ENCODE measurements around the gene TMC2. TPM values are rescaled to one million over a fixed set of nuclear protein-coding genes. Genes with fewer than 3 reads are reported as not detected.
"Not testable (repeated sequence)": the region's sequence is repeated elsewhere in the genome, so short reads cannot be mapped to it uniquely, and the experiment has no call there.

The TMC2 gene
- total RNA-seq, 1 experiment from 2014 or later: not detected

DNA sequence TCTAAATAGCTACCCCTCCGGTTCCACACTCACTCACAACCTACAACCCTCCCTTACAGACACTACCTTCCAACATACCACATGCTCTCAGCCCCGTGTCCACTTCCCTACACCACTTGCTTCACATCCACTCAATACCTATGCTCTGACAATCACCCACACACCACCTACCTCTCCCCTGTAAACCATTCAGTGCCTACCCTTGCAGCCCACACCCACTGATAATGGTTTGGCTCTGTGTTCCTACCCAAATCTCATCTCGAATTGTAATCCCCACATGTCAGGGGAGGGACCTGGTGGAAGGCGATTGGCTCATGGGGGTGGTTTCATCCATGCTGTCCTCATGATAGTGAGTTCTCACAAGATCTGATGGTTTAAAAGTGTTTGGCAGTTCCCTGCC is 17.8 kb upstream of the TMC2 start:
- Mint-ChIP-seq H3K9me3 (ENCODE audit: unreplicated experiment) (no peaks in the 10 kb centered on the region), H3K4me3 (ENCODE audit: unreplicated experiment) (no peak overlapping the region), H3K4me1 (ENCODE audit: insufficient read depth, unreplicated experiment) (no peaks in the 10 kb centered on the region), H3K36me3 (ENCODE audit: insufficient read depth, unreplicated experiment) (no peaks in the 10 kb centered on the region), H3K27me3 (ENCODE audit: insufficient read depth, unreplicated experiment) (no peaks in the 10 kb centered on the region), H3K27ac (ENCODE audit: low read depth, unreplicated experiment) (no peak overlapping the region)
- BruUV-seq (replicated peaks): no TSS peak
- POLR2A ChIA-PET: interaction anchor here (0.8 to 1.0 kb wide), 2 partner anchors 9 to 134 kb away, joined by 3 to 9 read pairs; partner anchors contain the start of gene NOP56
- CTCF ChIA-PET: no interaction called here
- no peak for DNase-seq (ENCODE audit: unreplicated experiment)
- TF ChIP-seq, protein P1, sequence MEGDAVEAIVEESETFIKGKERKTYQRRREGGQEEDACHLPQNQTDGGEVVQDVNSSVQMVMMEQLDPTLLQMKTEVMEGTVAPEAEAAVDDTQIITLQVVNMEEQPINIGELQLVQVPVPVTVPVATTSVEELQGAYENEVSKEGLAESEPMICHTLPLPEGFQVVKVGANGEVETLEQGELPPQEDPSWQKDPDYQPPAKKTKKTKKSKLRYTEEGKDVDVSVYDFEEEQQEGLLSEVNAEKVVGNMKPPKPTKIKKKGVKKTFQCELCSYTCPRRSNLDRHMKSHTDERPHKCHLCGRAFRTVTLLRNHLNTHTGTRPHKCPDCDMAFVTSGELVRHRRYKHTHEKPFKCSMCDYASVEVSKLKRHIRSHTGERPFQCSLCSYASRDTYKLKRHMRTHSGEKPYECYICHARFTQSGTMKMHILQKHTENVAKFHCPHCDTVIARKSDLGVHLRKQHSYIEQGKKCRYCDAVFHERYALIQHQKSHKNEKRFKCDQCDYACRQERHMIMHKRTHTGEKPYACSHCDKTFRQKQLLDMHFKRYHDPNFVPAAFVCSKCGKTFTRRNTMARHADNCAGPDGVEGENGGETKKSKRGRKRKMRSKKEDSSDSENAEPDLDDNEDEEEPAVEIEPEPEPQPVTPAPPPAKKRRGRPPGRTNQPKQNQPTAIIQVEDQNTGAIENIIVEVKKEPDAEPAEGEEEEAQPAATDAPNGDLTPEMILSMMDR (IDR thresholded peaks at IDR 0.05; ENCODE audit: unreplicated experiment): no peak
- intact Hi-C loops (cut with micrococcal nuclease): no loop called here

DNA sequence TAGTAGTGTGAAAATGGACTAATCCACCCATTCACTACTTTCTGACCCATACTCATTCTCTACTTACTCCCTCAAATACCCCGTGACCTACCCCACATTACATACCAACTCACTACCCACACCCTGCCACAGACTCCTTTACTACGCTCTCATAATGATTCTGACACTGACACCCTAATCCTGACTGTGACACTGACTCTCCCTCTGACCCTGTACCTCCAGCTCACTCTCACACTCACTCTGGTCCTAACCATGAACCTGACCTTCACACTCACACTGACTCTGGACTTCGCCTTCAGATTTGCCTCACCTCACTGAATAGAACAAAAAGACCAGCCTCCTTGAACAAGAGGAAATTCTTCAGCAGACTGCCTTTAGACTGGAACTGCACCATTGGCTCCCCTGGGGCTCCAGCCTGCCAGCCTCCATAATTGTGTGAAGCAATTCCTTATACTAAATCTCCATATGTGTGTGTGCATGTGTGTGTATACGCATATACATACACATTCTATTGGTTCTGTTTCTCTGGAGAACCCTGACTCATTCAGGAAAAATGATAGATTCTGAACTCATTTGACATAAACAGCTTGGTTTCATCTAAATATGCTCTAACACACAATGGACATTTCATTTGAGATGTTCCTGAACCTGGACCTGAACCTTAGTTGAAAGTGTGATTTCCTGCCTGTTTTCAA is 17.1 kb upstream of the TMC2 start:
- ChIA-PET CTCF (interaction anchor here (0.6 to 1.6 kb wide), 3 partner anchors 43 to 1043 kb away, joined by 3 to 5 read pairs (median 3); no protein-coding TSS in a partner anchor), POLR2A (interaction anchor here (1.0 to 1.6 kb wide), 2 partner anchors 10 to 133 kb away, joined by 4 to 7 read pairs; partner anchors contain the start of gene NOP56)
- Mint-ChIP-seq H3K27ac (ENCODE audit: low read depth, unreplicated experiment) (no peak overlapping the region), H3K36me3 (ENCODE audit: insufficient read depth, unreplicated experiment) (no peaks in the 10 kb centered on the region), H3K4me3 (ENCODE audit: unreplicated experiment) (no peak overlapping the region), H3K27me3 (ENCODE audit: insufficient read depth, unreplicated experiment) (no peaks in the 10 kb centered on the region), H3K9me3 (ENCODE audit: unreplicated experiment) (no peaks in the 10 kb centered on the region), H3K4me1 (ENCODE audit: insufficient read depth, unreplicated experiment) (no peaks in the 10 kb centered on the region)
- TF ChIP-seq, protein P1 (IDR thresholded peaks at IDR 0.05; ENCODE audit: unreplicated experiment): no peak
- BruUV-seq (replicated peaks): no TSS peak
- DNase-seq (ENCODE audit: unreplicated experiment): no peak
- intact Hi-C loops (cut with micrococcal nuclease): no loop called here

DNA sequence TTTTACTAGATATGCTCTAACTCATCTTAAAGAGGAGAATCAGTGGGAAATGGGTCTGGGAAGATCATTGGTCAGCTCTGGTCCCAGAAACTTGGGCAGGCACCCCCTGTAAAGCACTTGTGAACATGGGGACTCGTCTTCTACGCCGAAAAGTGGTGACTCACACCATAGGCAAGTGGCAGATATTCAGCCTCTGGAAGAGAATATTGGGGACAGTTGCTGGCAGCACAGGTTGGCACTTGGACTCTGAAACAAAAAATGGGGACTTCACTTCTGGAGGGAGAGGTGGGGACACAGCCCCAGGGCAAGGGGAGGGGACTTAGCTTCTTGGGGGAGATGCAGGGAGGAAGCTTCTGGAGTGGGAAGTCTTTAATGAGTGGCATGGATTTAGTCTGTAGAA is 15.8 kb upstream of the TMC2 start:
- Mint-ChIP-seq H3K27me3 (ENCODE audit: insufficient read depth, unreplicated experiment) (no peaks in the 10 kb centered on the region), H3K36me3 (ENCODE audit: insufficient read depth, unreplicated experiment) (no peaks in the 10 kb centered on the region), H3K4me1 (ENCODE audit: insufficient read depth, unreplicated experiment) (no peaks in the 10 kb centered on the region), H3K9me3 (ENCODE audit: unreplicated experiment) (no peaks in the 10 kb centered on the region), H3K4me3 (ENCODE audit: unreplicated experiment) (no peak overlapping the region), H3K27ac (ENCODE audit: low read depth, unreplicated experiment) (no peak overlapping the region)
- BruUV-seq (replicated peaks): no TSS peak
- intact Hi-C loops (cut with micrococcal nuclease): no loop called here
- DNase-seq (ENCODE audit: unreplicated experiment): no peak
- CTCF ChIA-PET: interaction anchor here (0.6 to 5.4 kb wide), 9 partner anchors 7 to 1929 kb away, joined by 3 to 76 read pairs (median 3); no protein-coding TSS in a partner anchor
- POLR2A ChIA-PET: interaction anchor here (1.0 to 1.6 kb wide), 2 partner anchors 11 to 131 kb away, joined by 4 to 7 read pairs; partner anchors contain the start of gene NOP56
- TF ChIP-seq, protein P1 (IDR thresholded peaks at IDR 0.05; ENCODE audit: unreplicated experiment): no peak

DNA sequence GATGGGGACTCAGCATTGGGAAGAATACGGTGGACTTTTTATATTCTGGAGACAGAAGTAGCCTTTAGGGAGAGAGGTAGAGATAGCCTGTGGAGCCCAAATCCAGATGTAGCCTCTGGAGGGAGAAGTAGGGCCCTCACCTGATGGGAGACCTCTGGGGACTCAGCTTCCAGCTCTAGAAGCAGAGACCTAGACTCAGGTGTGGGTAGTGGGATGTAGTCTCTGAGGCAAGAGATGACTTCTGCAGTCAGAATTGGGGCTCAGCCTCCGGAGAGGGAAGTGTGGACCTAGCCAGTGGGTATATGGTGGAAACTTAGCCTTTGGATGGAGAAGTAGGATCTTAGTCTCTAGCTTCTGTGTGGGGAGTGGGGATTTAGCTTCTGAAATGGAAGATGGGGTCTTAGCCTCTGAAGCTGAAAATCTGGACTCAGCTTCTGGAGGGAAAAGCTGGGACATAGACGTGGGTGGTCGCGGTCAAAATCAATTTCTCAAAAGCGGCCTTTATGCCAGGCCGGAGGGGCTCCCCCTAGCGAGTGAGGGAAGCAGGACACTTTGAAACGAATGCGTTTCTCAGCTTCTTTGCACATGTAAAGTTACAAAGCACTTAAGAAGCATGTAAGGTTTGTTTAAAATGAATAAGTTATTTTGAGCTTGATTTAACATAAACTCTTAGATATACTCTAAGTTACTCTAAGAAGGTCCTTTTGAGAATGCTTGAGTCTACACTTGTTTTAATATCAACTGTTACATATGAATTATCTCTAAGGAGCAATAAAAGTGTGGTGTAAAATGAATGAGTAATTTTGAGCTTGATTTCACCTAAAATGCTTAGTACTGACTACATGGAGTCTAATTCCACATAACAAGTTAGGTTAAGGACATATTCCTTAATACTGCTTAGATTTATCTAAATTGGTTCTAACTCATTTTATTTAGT is 14.7 kb upstream of the TMC2 start:
- H3K27me3 Mint-ChIP-seq (ENCODE audit: insufficient read depth, unreplicated experiment): no peaks in the 10 kb centered on the region

DNA sequence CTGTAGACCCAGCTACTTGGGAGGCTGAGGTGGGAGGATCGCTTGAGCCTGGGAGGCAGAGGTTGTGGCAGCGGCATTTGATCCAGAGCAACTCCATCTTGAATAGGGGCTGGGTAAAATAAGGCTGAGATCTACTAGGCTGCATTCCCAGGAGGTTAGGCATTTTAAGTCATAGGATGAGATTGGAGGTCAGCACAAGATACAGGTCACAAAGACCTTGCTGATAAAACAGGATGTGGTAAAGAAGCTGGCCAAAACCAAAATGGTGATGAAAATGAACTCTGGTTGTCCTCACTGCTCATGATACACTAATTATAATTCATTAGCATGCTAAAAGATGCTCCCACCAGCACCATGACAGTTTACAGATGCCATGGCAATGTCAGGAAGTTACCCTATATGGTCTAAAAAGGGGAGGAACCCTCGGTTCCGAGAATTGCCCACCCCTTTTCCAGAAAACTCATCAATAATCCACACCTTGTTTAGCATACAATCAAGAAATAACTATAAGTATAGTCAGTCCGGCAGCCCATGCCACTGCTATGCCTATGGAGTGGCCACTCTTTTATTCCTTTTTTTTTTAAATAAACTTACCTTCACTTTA is 13.4 kb upstream of the TMC2 start:
- BruUV-seq (replicated peaks); intact Hi-C loops (cut with micrococcal nuclease); DNase-seq (ENCODE audit: unreplicated experiment); H3K27ac Mint-ChIP-seq (ENCODE audit: low read depth, unreplicated experiment); H3K4me1 Mint-ChIP-seq (ENCODE audit: insufficient read depth, unreplicated experiment); H3K36me3 Mint-ChIP-seq (ENCODE audit: insufficient read depth, unreplicated experiment); H3K4me3 Mint-ChIP-seq (ENCODE audit: unreplicated experiment); H3K9me3 Mint-ChIP-seq (ENCODE audit: unreplicated experiment): not testable (repeated sequence)
- CTCF ChIA-PET: interaction anchor here (0.6 to 5.4 kb wide), 35 partner anchors 8 to 538 kb away, joined by 3 to 76 read pairs (median 7); partner anchors contain the start of genes IDH3B, SNRPB, TMC2 and ZNF343
- POLR2A ChIA-PET: interaction anchor here (0.6 to 3.7 kb wide), 6 partner anchors 14 to 1029 kb away, joined by 3 to 24 read pairs (median 9); partner anchors contain the start of genes NOP56, SNRPB and ZNF343
- H3K27me3 Mint-ChIP-seq (ENCODE audit: insufficient read depth, unreplicated experiment): peaks cover 13% of the 10 kb centered on the region

More for the DNA sequence above, 14.7 kb upstream of the TMC2 start:
- Mint-ChIP-seq H3K4me3 (ENCODE audit: unreplicated experiment) (no peak overlapping the region), H3K9me3 (ENCODE audit: unreplicated experiment) (no peaks in the 10 kb centered on the region), H3K36me3 (ENCODE audit: insufficient read depth, unreplicated experiment) (no peaks in the 10 kb centered on the region), H3K4me1 (ENCODE audit: insufficient read depth, unreplicated experiment) (no peaks in the 10 kb centered on the region), H3K27ac (ENCODE audit: low read depth, unreplicated experiment) (no peak overlapping the region)
- peak; percentile 50 for DNase-seq (ENCODE audit: unreplicated experiment)
- POLR2A ChIA-PET: interaction anchor here (0.8 to 3.7 kb wide), 8 partner anchors 13 to 131 kb away, joined by 3 to 24 read pairs (median 6); partner anchors contain the start of genes NOP56, SNRPB and ZNF343
- TF ChIP-seq, protein P1 (IDR thresholded peaks at IDR 0.05; ENCODE audit: unreplicated experiment): peak; percentile 68
- intact Hi-C loops (cut with micrococcal nuclease): no loop called here
- BruUV-seq (replicated peaks): no TSS peak
- CTCF ChIA-PET: interaction anchor here (0.5 to 5.4 kb wide), 56 partner anchors 8 to 1930 kb away, joined by 3 to 76 read pairs (median 4); partner anchors contain the start of genes IDH3B, NOP56, SNRPB and TMC2

Data from MCF 10A (cell line).